Stomach (tissue), 9 donors: ENCODE measurements around the gene UNC5A. TPM values are rescaled to one million over a fixed set of nuclear protein-coding genes. Genes with fewer than 3 reads are reported as not detected.

Source experiments
- DNase-seq, 2 donors: peaks; one replicate each; pipeline versions ENCODE4 v3.0.0 to v3.0.0-alpha.2; 2013 to 2019
- H3K27ac ChIP-seq, 5 donors: fragments of 200-600 bp in 4 of 5; sonication (generic) in 4 of 5; one replicate each; pipeline ENCODE4 v1.5.1; 2013 to 2019; ENCODE audit warnings: mild to moderate bottlenecking in 1 of 5, moderate library complexity in 1 of 5
- H3K27me3 ChIP-seq, 3 donors: fragments of 200-600 bp; sonication (generic); one replicate each; pipeline ENCODE4 v1.5.1; 2017 to 2019; ENCODE audit warnings: mixed run types in 1 of 3
- H3K36me3 ChIP-seq, 4 donors: fragments of 200-600 bp; sonication (generic); 1 replicate in 3 of 4; 2 replicates in 1 of 4; pipeline ENCODE4 v1.5.1; 2016 to 2019
- H3K4me1 ChIP-seq, 4 donors: fragments of 200-600 bp; sonication (generic); one replicate each; pipeline ENCODE4 v1.5.1; 2016 to 2019
- H3K4me3 ChIP-seq, 4 donors: fragments of 200-600 bp; sonication (generic) in 3 of 4; one replicate each; pipeline ENCODE4 v1.5.1; 2016 to 2019; ENCODE audit warnings: mild to moderate bottlenecking in 1 of 4
- H3K9me3 ChIP-seq, 4 donors: fragments of 200-600 bp; sonication (generic); one replicate each; pipeline ENCODE4 v1.5.1; 2016 to 2019
- CTCF ChIP-seq, 7 experiments: fragments of 450-650 bp in 4 of 7; fragments of 200-600 bp in 3 of 7; sonication (generic) in 3 of 7; IDR thresholded peaks; one replicate each; pipeline ENCODE4 v1.5.1; 2016 to 2019; ENCODE audit warnings: antibody characterized with exemption in 7 of 7, control low read depth in 2 of 7, mild to moderate bottlenecking in 1 of 7
- EP300 ChIP-seq: sonication (generic); formaldehyde crosslinking; IDR thresholded peaks from one replicate; pipeline ENCODE4 v1.6.1; 2017; ENCODE audit warnings: antibody characterized with exemption
- POLR2A ChIP-seq, 4 donors: fragments of 450-650 bp; IDR thresholded peaks; one replicate each; pipeline ENCODE4 v1.6.1; 2016; ENCODE audit warnings: antibody characterized with exemption in 4 of 4, control low read depth in 2 of 4, mild to moderate bottlenecking in 1 of 4, moderate library complexity in 1 of 4
- POLR2AphosphoS5 ChIP-seq, 3 donors: sonication (generic); formaldehyde crosslinking; IDR thresholded peaks; one replicate each; pipeline ENCODE4 v1.6.1; 2016; ENCODE audit warnings: antibody characterized with exemption in 3 of 3
- WGBS, 5 donors: extraction: QIAGEN DNeasy Blood & Tissue Kit in 3 of 5; methylation state at CpG; one replicate each; pipeline versions ENCODE4 v1.1.5 to v1.1.7; 2013 to 2018; 5-methylcytosine and 5-hydroxymethylcytosine counted together
- intact Hi-C: fragments of 100-400 bp; cut with DNase I; formaldehyde crosslinking; loops from one replicate; pipeline ENCODE4 v1.15.1; 2023; ENCODE audit warnings: low total_unique reads
- polyA plus RNA-seq, 3 donors: library from polyadenylated mRNA; stranded (reverse); fragments of 200-250 nt; gene quantifications; one replicate each; pipeline ENCODE4 v1.2.3, GENCODE V29; 2013
- total RNA-seq, 5 donors: library from RNA; depleted of rRNA; stranded (reverse); fragments of >200 nt; gene quantifications; one replicate each; pipeline versions ENCODE4 v1.1.0 to v1.2.3, GENCODE V29; 2014 to 2016
- donor health status: healthy with polysubstance abuse.
- donor health status: Bipolar disorder and iron deficiency.
- donor health status: healthy.

UNC5A gene
- total and polyA plus RNA-seq, 8 donors = 0.08 to 0.72 (median 0.46) TPM; not detected in 4

DNA sequence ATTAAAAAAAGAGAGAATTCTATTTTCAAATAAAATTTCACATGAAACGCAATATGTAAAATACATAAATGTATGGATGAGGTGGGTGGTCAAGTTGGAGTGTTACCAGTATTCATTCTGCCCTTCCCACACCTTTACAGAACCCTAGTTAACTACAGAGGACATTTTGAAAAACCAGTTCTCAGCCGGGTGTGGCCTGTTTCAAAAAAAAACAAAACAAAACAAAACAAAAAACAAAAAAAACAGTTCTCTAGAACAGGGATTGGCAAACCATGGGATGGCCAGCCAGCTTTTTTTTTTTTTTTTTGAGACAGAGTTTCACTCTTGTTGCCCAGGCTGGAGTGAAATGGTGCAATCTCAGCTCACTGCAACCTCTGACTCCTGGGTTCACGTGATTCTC lies 117.2 kb downstream of the UNC5A start:
- intact Hi-C loops = no loop called here
- Histone ChIP-seq H3K4me1 (no peaks in the 10 kb centered on the region), H3K4me3 (no peak overlapping the region), H3K9me3 (no peaks in the 10 kb centered on the region), H3K36me3 (peaks cover 9 to 49% (median 38%) of the 10 kb centered on the region in 4 donors), H3K27me3 (no peaks in the 10 kb centered on the region), H3K27ac (no peak overlapping the region)
- 85 to 97% (median 96%) methylated on average over 3 of the region's 3 CpGs for WGBS, 5 donors
- no peak for DNase-seq
- TF ChIP-seq CTCF (IDR thresholded peaks at IDR 0.05) (no peak), POLR2AphosphoS5 (IDR thresholded peaks at IDR 0.05) (no peak), POLR2A (IDR thresholded peaks at IDR 0.05) (no peak), EP300 (no peak)

GRCh38 chr5:176929654-176930053 lies 119.3 kb downstream of the UNC5A start:
- Histone ChIP-seq H3K4me3 (no peak overlapping the region), H3K4me1 (no peaks in the 10 kb centered on the region), H3K36me3 (peaks cover 9 to 62% (median 54%) of the 10 kb centered on the region in 4 donors), H3K9me3 (no peaks in the 10 kb centered on the region), H3K27ac (no peak overlapping the region), H3K27me3 (no peaks in the 10 kb centered on the region)
- intact Hi-C loops = no loop called here
- TF ChIP-seq CTCF (IDR thresholded peaks at IDR 0.05) = no peak
- no peak for TF ChIP-seq EP300
- no peak for TF ChIP-seq POLR2A (IDR thresholded peaks at IDR 0.05)
- no peak for TF ChIP-seq POLR2AphosphoS5 (IDR thresholded peaks at IDR 0.05)
- WGBS, 5 donors = 77 to 91% (median 90%) methylated on average over 1 of the region's 1 CpG
- DNase-seq = no peak

Other genes with a start within 250 kb of the UNC5A start
- gene GPRIN1, start 200.4 kb upstream of the UNC5A start, total RNA-seq = 1 to 10 TPM in 1 of 5 donors, under 1 TPM in 2, not detected in 2; 0.72 to 1.4 (median 0.92) TPM
- under 1 TPM; 0.30 to 0.46 (median 0.37) TPM for gene GPRIN1, start 200.4 kb upstream of the UNC5A start, polyA plus RNA-seq
- not detected for gene SNCB, start 180.0 kb upstream of the UNC5A start, total RNA-seq
- gene SNCB, start 180.0 kb upstream of the UNC5A start, polyA plus RNA-seq = not detected
- not detected for gene EIF4E1B, start 179.9 kb upstream of the UNC5A start, total RNA-seq
- gene EIF4E1B, start 179.9 kb upstream of the UNC5A start, polyA plus RNA-seq = not detected
- gene TSPAN17, start 163.1 kb upstream of the UNC5A start, total RNA-seq = 10 to 100 TPM in 3 of 5 donors, 1 to 10 TPM in 2; 2.3 to 79.9 (median 19.0) TPM
- gene TSPAN17, start 163.1 kb upstream of the UNC5A start, polyA plus RNA-seq = 10 to 100 TPM; 21.7 to 24.0 (median 21.8) TPM
- 100 to 1,000 TPM in 1 of 5 donors, 1 to 10 TPM in 2, not detected in 2; 2.6 to 145 (median 3.9) TPM for gene HK3, start 88.8 kb downstream of the UNC5A start, total RNA-seq
- gene HK3, start 88.8 kb downstream of the UNC5A start, polyA plus RNA-seq = 1 to 10 TPM; 1.6 to 6.9 (median 4.6) TPM
- gene UIMC1, start 196.2 kb downstream of the UNC5A start, total RNA-seq = 10 to 100 TPM; 11.6 to 81.7 (median 44.5) TPM
- gene UIMC1, start 196.2 kb downstream of the UNC5A start, polyA plus RNA-seq = 10 to 100 TPM; 17.9 to 27.3 (median 23.8) TPM
- gene ZNF346, start 212.1 kb downstream of the UNC5A start, total RNA-seq = 100 to 1,000 TPM in 1 of 5 donors, 10 to 100 TPM in 4; 14.7 to 122 (median 25.7) TPM
- gene ZNF346, start 212.1 kb downstream of the UNC5A start, polyA plus RNA-seq = 1 to 10 TPM; 4.7 to 5.3 (median 5.0) TPM